Neutrophil (primary cell): ENCODE data around the gene BEX3.
"Not testable (repeated sequence)": the region's sequence is repeated elsewhere in the genome, so short reads cannot be mapped to it uniquely, and the experiment has no call there.

Source experiments
- H3K27ac ChIP-seq: fragments of 200-600 bp; sonication (generic); 2 replicates; pipeline ENCODE4 v1.5.1; 2016; ENCODE audit warnings: mild to moderate bottlenecking, moderate library complexity
- H3K27me3 ChIP-seq: fragments of 200-600 bp; sonication (generic); 2 replicates; pipeline ENCODE4 v1.6.0; 2016; ENCODE audit warnings: mild to moderate bottlenecking
- H3K36me3 ChIP-seq: fragments of 200-600 bp; sonication (generic); 2 replicates; pipeline ENCODE4 v1.5.1; 2017
- H3K4me1 ChIP-seq, 2 experiments: fragments of 200-600 bp in 1 of 2; sonication (generic) in 1 of 2; 1 replicate in 1 of 2; 2 replicates in 1 of 2; pipeline versions ENCODE4 v1.5.1 to v1.6.1; 2013 to 2016; ENCODE audit warnings: low read depth in 1 of 2, low read length in 1 of 2, mild to moderate bottlenecking in 1 of 2, moderate library complexity in 1 of 2; ENCODE audit not compliant: control insufficient read depth in 1 of 2, insufficient read depth in 1 of 2
- H3K4me3 ChIP-seq, 2 experiments: fragments of 200-600 bp in 1 of 2; sonication (generic) in 1 of 2; 1 replicate in 1 of 2; 2 replicates in 1 of 2; pipeline ENCODE4 v1.5.1; 2013 to 2016; ENCODE audit warnings: low read depth in 1 of 2, low read length in 1 of 2, mild to moderate bottlenecking in 1 of 2, moderate library complexity in 1 of 2
- H3K9me3 ChIP-seq: fragments of 200-600 bp; sonication (generic); 2 replicates; pipeline ENCODE4 v1.5.1; 2016
- TF ChIP-seq, protein P1 (sequence below): fragments of 200-600 bp; sonication (generic); IDR thresholded peaks from 2 replicates; pipeline ENCODE4 v1.5.1; 2016; ENCODE audit warnings: antibody characterized with exemption

The BEX3 gene

DNA sequence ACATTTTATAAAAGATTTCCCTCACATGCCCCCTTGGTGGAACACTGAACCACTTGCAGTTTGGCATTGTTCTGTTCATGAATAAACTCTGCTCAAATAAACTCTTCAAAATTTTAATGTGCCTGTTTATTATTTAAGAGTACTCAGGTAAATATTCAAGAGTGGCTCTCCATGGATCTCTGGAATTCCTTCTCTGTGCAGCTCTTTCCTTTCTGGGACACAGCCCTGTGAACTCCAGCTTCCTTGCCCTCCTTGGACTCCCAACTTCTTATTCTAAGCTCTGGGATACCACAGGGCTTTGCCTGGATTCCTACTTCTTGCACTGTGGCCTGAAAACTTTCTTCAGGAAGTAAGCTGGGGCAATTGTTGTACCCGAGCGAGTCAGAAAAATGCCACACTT is 8.3 kb downstream of the BEX3 start:
- Histone ChIP-seq H3K9me3 (no peaks in the 10 kb centered on the region), H3K36me3 (no peaks in the 10 kb centered on the region), H3K4me3 (no peak overlapping the region), H3K27ac (no peak overlapping the region), H3K4me1 (no peaks in the 10 kb centered on the region), H3K27me3 (no peaks in the 10 kb centered on the region)
- TF ChIP-seq, protein P1, sequence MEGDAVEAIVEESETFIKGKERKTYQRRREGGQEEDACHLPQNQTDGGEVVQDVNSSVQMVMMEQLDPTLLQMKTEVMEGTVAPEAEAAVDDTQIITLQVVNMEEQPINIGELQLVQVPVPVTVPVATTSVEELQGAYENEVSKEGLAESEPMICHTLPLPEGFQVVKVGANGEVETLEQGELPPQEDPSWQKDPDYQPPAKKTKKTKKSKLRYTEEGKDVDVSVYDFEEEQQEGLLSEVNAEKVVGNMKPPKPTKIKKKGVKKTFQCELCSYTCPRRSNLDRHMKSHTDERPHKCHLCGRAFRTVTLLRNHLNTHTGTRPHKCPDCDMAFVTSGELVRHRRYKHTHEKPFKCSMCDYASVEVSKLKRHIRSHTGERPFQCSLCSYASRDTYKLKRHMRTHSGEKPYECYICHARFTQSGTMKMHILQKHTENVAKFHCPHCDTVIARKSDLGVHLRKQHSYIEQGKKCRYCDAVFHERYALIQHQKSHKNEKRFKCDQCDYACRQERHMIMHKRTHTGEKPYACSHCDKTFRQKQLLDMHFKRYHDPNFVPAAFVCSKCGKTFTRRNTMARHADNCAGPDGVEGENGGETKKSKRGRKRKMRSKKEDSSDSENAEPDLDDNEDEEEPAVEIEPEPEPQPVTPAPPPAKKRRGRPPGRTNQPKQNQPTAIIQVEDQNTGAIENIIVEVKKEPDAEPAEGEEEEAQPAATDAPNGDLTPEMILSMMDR, result no peak

DNA sequence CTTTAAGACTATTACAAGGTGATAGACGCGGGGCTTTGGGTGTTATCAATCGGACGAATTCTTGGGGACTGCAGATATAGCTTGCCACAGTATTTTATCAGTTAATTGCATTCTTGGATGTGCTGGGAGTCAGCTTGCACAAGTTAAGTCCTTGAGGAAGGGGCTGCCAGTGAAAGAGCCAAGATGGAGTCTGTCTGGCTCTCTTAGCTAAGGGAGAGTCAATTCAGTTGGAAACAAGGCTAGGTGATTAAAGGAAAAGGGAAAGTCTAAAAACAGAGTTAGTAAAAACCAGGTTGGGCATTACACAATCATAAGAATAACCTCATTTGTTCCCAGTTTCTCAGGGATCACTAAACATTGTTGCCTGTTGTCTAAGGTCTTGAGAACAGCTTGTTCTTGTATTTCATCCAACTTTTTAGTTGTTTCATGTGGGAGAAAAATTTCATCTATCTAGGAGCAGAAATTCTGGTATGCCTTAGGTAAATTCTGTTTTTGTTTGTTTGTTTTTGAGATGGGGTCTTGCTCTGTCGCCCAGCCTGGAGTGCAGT is 9.0 kb downstream of the BEX3 start:
- not testable (repeated sequence) for H3K4me3 ChIP-seq, H3K27me3 ChIP-seq, H3K9me3 ChIP-seq, H3K27ac ChIP-seq, H3K4me1 ChIP-seq, H3K36me3 ChIP-seq

DNA sequence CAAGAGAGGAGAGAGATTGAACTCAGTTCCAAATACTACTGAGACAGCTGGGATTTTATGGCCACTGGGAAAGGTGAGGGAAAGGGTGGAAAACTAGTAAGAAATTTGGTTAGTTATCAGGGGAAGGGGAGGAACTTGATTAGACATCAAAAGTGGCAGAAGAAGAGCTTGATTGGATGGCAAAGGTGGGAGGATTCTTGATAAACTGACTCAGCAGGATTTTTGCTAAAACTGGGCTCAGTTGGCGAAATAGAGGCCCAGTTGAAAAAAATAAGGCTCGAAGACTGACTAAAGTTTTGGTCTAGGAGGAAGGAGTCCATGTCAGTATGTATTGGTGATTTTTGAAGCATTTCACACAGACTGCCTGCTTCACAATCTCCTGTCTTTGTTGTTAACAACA is 10.0 kb downstream of the BEX3 start:
- H3K27ac ChIP-seq, result no peak overlapping the region
- H3K27me3 ChIP-seq, result no peaks in the 10 kb centered on the region
- H3K4me3 ChIP-seq, result no peak overlapping the region
- H3K4me1 ChIP-seq, result no peaks in the 10 kb centered on the region
- H3K9me3 ChIP-seq, result no peaks in the 10 kb centered on the region
- TF ChIP-seq, protein P1, result no peak
- no peaks in the 10 kb centered on the region for H3K36me3 ChIP-seq

DNA sequence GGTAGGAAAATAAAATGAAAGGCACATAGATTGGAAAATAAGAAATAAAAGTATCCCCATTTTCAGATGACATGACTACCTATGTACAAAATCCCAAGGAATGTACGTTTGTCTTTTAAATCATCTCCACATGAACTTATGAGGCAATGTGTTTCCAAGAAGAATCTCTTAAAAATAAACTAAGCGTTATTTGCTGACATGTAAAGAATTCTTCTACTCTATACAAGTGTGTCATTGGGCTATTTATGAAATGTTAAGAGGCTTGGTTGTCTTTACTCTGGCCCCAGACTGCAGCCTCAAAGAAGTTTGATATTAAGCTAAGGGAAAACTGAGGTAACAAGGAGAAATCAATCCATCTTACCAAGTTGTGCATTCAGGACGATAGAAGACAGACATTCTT is 17.1 kb downstream of the BEX3 start:
- no peaks in the 10 kb centered on the region for H3K27me3 ChIP-seq
- H3K9me3 ChIP-seq, result no peaks in the 10 kb centered on the region
- no peak overlapping the region for H3K27ac ChIP-seq
- no peak overlapping the region for H3K4me3 ChIP-seq
- TF ChIP-seq, protein P1, result no peak
- no peaks in the 10 kb centered on the region for H3K36me3 ChIP-seq
- H3K4me1 ChIP-seq, result no peaks in the 10 kb centered on the region

DNA sequence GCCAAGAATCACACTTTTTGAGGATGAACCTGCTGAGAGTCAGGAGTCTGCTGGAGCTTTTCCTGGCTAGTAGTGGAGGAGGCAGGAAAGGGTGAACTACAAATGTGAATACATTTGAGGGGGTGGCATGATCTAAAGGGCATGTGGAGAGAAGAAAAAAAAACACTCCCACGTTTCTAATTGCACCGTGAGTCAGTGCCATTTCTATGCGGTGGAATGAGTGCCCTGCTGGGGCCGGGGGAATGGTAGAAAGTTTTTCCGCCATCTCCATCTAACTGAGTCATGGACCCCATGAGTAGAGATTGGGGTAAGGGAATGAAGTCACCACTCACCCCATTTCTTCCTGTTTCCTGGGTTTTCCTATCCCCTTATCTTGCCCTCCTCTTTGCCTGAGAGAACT is 19.8 kb downstream of the BEX3 start:
- Histone ChIP-seq H3K36me3 (no peaks in the 10 kb centered on the region), H3K4me3 (no peak overlapping the region), H3K27me3 (no peaks in the 10 kb centered on the region), H3K9me3 (no peaks in the 10 kb centered on the region), H3K4me1 (no peaks in the 10 kb centered on the region), H3K27ac (no peak overlapping the region)
- TF ChIP-seq, protein P1, result no peak

DNA sequence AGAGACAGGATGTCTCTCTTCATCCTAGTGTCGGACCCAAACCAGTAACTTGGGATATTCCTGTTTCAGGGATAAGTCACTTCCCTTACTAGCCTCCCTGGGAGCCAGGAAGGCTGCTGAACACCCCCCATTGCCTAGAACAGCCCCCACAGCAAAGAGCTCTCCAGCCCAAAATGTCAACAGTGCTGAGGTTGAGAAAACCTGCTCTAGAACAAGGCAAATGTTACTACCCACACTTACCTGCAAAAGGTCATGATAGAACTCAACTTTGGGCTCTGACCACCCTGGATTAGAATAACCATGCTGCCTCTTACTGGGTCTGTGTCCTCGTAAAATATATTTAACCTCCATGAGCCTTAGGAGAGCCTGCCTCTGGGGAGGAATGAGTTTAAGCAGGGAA is 20.3 kb downstream of the BEX3 start:
- H3K4me1 ChIP-seq, result no peaks in the 10 kb centered on the region
- no peaks in the 10 kb centered on the region for H3K36me3 ChIP-seq
- H3K27me3 ChIP-seq, result no peaks in the 10 kb centered on the region
- no peak overlapping the region for H3K27ac ChIP-seq
- TF ChIP-seq, protein P1, result no peak
- H3K4me3 ChIP-seq, result no peak overlapping the region
- no peaks in the 10 kb centered on the region for H3K9me3 ChIP-seq
